ENCODE measurements around the gene ICAM1.
"Not testable (repeated sequence)": the region's sequence is repeated elsewhere in the genome, so short reads cannot be mapped to it uniquely, and the experiment has no call there.

Gene ICAM1

GRCh38 chr19:10241826-10242449 is 29.0 kb upstream of the ICAM1 start:
- DNase-seq (ENCODE audit: low read depth): not testable (repeated sequence)

- no peak for DNase-seq (ENCODE audit: low read depth)
Observed at GRCh38 chr19:10243606-10244005, 27.3 kb upstream of the ICAM1 start.

GRCh38 chr19:10245189-10245939 is 25.6 kb upstream of the ICAM1 start:
- no peak for DNase-seq (ENCODE audit: low read depth)

GRCh38 chr19:10246511-10246910 is 24.4 kb upstream of the ICAM1 start:
- DNase-seq (ENCODE audit: low read depth): no peak

GRCh38 chr19:10251792-10252694 is 18.9 kb upstream of the ICAM1 start, which contains the start of gene MRPL4:
MRPL4 (plus strand) TSS chr19:10252214; CDS start chr19:10252254, 40 bp downstream.
- DNase-seq (ENCODE audit: low read depth): peak; percentile 91

GRCh38 chr19:10252707-10253106 is 18.2 kb upstream of the ICAM1 start:
- DNase-seq (ENCODE audit: low read depth): no peak

GRCh38 chr19:10254244-10254643 is 16.7 kb upstream of the ICAM1 start:
- no peak for DNase-seq (ENCODE audit: low read depth)

GRCh38 chr19:10255358-10255757 is 15.6 kb upstream of the ICAM1 start:
- DNase-seq (ENCODE audit: low read depth): no peak

- no peak for DNase-seq (ENCODE audit: low read depth)
Observed at GRCh38 chr19:10256551-10256950, 14.4 kb upstream of the ICAM1 start.

GRCh38 chr19:10256970-10257615 is 13.8 kb upstream of the ICAM1 start:
- DNase-seq (ENCODE audit: low read depth): no peak

GRCh38 chr19:10258080-10258710 is 12.7 kb upstream of the ICAM1 start:
- no peak for DNase-seq (ENCODE audit: low read depth)

GRCh38 chr19:10259162-10259905 is 11.6 kb upstream of the ICAM1 start:
- DNase-seq (ENCODE audit: low read depth): peak; percentile 81

GRCh38 chr19:10260141-10260584 is 10.8 kb upstream of the ICAM1 start:
- peak; percentile 55 for DNase-seq (ENCODE audit: low read depth)

- no peak for DNase-seq (ENCODE audit: low read depth)
Observed at GRCh38 chr19:10262771-10263170, 8.1 kb upstream of the ICAM1 start.

GRCh38 chr19:10266706-10267105 is 4.2 kb upstream of the ICAM1 start:
- no peak for DNase-seq (ENCODE audit: low read depth)

- DNase-seq (ENCODE audit: low read depth): no peak
Observed at GRCh38 chr19:10268071-10268470, 2.8 kb upstream of the ICAM1 start.

- DNase-seq (ENCODE audit: low read depth): peak; percentile 82
Observed at GRCh38 chr19:10269333-10270179, 1.4 kb upstream of the ICAM1 start.

GRCh38 chr19:10270180-10270615 is 722 bp upstream of the ICAM1 start:
- peak; percentile 58 for DNase-seq (ENCODE audit: low read depth)

- no peak for DNase-seq (ENCODE audit: low read depth)
Observed at GRCh38 chr19:10271543-10272086, 695 bp downstream of the ICAM1 start.

Measured in activated T-helper 9 cell treated with anti-CD3 and anti-CD28 coated beads, Interleukin-2, amount 50 U/mL, for 16 hours (primary cell).